ENCODE data around the gene C5orf52.
"Not testable (repeated sequence)": the region's sequence is repeated elsewhere in the genome, so short reads cannot be mapped to it uniquely, and the experiment has no call there.

Gene C5orf52

DNA sequence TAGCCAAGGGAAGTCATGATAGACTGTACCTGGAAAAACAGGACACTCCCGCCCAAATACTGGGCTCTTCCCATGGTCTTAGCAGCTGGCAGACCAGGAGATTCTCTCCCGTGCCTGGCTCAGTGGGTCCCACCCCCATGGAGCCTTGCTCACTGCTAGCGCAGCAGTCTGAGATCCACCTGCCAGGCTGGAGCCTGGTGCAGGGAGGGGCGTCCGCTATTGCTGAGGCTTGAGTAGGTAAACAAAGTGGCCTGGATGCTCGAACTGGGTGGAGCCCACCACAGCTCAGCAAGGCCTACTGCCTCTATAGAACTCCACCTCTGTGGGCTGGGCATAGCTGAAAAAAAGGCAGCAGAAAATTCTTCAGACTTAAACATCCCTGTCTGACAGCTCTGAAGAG, 49.8 kb downstream of the C5orf52 start:
- ATAC-seq (replicated peaks) (no peak), DNase-seq (no peak)
- H3K27me3 Mint-ChIP-seq = no peaks in the 10 kb centered on the region
- peaks cover 0 to 8% of the 10 kb centered on the region in 2 donors for H3K9me3 Mint-ChIP-seq
- H3K36me3 Mint-ChIP-seq = peaks cover 12 to 22% of the 10 kb centered on the region in 2 donors
- H3K27ac Mint-ChIP-seq = no peak overlapping the region
- no peak overlapping the region for H3K4me3 Mint-ChIP-seq
- peaks cover 22 to 35% of the 10 kb centered on the region in 2 donors for H3K4me1 Mint-ChIP-seq

DNA sequence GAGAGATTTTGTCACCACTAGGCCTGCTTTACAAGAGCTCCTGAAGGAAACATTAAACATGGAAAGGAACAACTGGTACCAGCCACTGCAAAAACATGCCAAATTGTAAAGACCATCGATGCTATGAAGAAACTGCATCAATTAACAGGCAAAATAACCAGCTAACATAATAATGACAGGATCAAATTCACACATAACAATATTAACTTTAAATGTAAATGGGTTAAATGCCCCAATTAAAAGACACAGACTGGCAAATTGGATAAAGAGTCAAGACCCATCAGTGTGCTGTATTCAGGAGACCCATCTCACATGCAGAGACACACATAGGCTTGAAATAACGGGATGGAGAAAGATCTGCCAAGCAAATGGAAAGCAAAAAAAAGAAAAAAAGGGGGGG, 51.6 kb downstream of the C5orf52 start:
- H3K9me3 Mint-ChIP-seq; ATAC-seq (replicated peaks); H3K4me3 Mint-ChIP-seq; H3K27ac Mint-ChIP-seq; H3K27me3 Mint-ChIP-seq; DNase-seq: not testable (repeated sequence)
- peaks cover 25 to 28% of the 10 kb centered on the region in 2 donors for H3K4me1 Mint-ChIP-seq
- H3K36me3 Mint-ChIP-seq = peaks cover 11 to 22% of the 10 kb centered on the region in 2 donors

DNA sequence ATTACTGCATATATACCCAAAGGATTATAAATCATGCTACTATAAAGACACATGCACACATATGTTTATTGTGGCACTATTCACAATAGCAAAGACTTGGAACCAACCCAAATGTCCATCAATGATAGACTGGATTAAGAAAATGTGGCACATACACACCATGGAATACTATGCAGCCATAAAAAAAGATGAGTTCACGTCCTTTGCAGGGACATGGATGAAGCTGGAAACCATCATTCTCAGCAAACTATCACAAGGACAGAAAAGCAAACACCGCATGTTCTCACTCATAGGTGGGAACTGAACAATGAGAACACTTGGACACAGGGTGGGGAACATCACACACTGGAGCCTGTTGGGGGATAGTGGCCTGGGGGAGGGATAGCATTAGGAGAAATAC, 55.3 kb downstream of the C5orf52 start:
- not testable (repeated sequence) for H3K9me3 Mint-ChIP-seq; ATAC-seq (replicated peaks)

DNA sequence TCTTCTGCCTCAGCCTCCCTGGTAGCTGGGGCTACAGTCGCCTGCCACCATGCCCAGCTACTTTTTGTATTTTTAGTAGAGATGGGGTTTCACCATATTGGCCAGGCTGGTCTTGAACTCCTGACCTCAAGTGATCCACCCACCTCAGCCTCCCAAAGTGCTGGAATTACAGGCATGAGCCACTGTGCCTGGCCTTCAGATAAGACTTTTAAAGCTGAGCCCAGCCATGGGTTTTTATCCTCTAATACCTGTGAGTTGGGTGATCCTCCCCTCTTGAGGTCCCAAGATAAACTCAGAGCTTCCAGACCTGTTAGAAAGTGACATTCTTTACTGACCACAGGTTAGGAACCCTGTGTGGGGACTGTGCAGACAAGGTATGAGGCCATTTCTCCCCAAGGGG, 56.5 kb downstream of the C5orf52 start:
- not testable (repeated sequence) for ATAC-seq (replicated peaks); H3K4me3 Mint-ChIP-seq; H3K27ac Mint-ChIP-seq; H3K27me3 Mint-ChIP-seq; DNase-seq; H3K9me3 Mint-ChIP-seq
- Mint-ChIP-seq H3K36me3 (peaks cover 7 to 24% of the 10 kb centered on the region in 2 donors), H3K4me1 (peaks cover 27 to 45% of the 10 kb centered on the region in 2 donors)

More for the DNA sequence above, 55.3 kb downstream of the C5orf52 start:
- H3K4me1 Mint-ChIP-seq = peaks cover 22 to 38% of the 10 kb centered on the region in 2 donors
- H3K4me3 Mint-ChIP-seq, DNase-seq, H3K27me3 Mint-ChIP-seq, H3K27ac Mint-ChIP-seq: not testable (repeated sequence)
- H3K36me3 Mint-ChIP-seq = peaks cover 9 to 21% of the 10 kb centered on the region in 2 donors
